ENCODE results near the gene HGFAC. TPM values are rescaled to one million over a fixed set of nuclear protein-coding genes. Genes with fewer than 3 reads are reported as not detected.

The HGFAC gene
- polyA plus RNA-seq, 12 donors, result 0.46 to 1.4 (median 1.1) TPM; not detected in 2

DNA sequence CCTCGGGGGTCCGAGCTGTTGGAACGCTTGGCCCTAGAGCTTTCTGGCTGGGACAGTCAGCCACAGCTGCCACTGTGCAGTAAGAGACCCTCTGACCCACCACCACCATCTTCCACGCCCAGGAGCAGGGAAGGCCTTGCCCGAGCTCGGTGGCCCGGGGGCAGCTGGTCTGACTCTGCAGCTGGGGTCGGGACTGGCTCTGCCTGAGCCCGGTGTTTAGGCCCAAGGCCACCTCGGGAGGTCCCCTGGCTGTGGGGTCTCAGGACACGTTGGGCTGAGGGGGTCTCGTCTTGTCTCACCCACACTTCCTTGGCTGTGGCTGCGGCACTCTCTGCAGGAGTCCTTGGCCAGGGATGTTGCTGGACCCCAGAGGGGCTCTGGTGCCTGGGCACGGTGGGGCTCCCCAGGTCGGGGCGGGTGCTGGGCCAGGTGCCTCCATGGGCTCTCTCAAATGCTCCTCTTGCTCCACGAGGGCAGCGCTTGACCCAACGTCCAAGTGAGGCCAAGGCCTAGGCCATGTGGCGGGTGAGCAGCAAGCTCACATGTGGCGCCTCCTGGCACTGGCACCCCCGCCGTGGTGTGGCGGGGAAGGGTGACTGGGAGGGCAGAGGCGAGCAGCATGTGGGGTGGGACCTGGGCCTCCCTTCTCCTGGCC lies 44.2 kb downstream of the HGFAC start:
- DNase-seq, result no peak

DNA sequence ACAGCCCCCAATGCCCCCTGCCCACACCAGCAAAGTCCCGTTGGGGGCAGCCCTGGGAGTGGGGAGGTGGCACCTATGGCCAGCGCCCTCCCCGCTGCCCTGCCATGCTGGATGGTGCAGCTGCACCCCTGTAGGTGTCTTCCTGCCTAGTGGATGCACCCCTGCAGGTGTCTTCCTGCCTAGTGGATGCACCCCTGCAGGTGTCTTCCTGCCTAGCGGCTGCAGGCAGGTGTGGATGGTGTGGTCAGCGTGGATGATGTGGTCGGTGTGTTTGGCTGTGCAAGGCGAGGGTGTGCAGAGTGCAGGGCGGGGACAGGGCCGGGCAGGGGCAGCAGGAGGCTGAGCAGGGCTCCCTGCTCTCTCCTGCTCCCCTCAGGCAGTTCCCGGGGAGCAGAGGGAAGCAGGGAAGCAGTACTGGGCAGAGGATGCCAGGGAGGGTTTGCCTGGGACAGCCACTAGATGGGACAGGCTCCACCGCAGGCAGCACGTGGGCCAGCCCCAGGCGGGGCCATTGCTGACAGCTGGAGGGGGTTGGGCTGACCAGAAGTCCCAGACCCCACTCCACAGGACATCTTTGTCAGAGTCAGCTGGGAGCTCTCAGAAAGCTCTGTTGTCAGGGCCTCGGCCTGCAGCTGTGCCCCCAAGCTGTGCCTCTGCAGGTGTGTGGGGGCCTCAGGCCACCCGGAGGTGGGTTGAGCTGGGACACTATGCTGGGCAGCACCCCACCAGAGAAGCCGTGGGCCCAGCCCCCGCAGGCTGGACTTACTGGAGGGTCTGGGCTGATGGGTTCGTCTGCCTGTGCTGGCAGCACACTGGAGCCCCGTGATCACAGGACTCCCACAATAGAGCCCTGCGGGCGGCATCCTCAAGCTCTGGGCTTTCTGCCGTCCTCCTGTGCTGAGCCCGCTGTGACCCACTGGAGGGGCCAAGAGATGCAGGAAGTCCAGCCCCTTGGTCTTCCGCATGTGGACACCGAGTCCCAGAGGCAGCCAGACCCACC lies 45.1 kb downstream of the HGFAC start:
- DNase-seq, result no peak

DNA sequence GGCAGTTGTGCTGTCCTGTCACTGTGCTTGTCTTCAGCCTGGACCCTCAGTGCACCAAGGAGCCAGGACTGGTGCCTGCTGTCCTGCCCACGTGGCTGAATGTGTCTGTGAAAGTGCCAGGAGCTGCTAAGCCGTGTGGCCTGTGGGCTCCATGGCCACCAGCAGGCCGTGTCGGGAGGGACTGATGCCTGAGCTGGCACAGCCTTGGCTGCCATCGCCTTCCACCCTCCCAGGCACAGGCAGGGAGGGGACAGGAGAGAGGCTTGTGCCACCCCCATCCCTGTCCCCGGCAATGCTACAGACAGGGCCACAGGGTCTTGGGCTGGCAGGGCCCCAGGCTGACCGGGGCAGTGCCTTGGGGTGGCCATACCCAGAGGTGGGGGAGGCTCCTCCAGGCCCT lies 46.1 kb downstream of the HGFAC start:
- DNase-seq, result no peak

DNA sequence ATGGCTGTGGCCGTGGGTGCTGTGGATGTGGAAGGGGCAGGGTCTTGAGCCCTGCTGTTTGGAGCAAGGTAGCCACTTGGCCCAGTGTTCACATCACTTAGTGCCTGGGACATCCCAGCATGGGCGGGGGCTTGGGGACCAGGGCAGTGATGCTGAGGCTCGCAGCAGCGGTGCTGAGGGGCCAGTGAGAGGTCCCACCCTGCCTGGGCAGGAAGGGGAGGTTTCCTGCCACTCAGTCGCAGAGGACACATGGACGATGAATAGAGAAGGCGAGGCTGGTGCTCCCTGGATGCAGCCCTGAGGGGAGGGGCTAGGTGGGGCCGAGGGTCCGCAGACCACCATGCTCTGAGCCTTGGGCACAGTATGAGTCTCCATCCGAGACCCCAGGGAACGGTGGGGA lies 47.1 kb downstream of the HGFAC start:
- DNase-seq, result no peak

DNA sequence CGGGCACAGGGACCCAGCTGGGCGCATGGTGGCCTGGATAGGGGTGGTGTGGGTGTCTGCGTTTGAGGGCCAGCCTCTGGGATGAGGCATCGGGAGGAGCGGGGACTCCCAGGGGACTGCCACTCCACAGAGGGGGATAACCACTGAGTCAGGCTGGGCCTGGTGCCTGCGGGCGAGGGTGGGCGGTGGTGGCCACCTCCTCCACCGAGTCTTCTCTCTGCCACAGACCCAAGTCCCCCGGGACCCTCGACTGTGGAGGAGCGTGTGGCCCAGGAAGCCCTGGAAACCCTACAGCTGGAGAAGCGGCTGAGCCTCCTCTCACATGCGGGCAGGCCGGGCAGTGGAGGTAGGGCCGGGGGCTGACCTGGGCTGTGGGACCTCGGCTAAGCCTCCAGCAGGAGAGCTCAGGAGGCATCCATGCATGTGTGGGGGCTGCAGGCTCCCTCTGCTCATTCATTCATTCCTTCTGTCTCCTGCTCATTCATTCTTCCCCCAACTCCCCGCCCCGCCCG lies 47.7 kb downstream of the HGFAC start:
- DNase-seq, result no peak

DNA sequence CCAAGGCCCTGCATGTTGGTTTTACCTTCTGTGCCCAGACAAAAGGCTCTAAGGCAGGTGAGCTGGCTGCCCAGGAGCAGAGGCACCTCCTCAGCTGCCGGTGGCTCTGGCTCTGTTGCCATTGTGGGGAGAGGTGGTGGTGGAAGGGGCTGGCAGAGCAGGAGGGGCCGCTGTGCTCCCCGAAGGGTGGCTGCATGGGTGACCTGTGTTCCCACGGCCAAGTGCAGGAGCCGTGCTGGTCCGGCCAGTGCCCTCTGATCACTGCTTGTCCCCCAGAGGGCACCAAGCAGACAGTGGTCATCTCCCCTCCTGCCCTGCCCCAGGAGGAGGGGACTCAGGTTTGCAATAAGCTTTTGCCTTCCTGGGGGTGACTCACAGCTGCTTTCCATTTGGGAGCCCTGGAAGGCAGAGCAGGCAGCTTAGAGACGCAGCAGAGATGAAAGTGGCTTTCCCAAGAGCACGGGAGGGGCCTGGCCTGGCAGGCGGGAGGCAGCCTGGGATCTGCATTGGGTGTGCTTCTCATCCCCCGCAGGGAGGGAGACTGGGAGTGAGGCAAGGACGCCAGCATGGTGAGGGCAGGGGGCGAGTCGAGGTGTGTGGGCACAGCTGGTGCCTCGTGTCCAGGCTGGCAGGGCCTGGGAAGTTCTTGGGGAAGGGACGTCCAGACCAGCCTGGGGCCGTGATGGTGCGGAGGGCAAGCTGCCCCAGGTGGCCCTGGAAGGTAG lies 50.1 kb downstream of the HGFAC start:
- DNase-seq, result no peak

DNA sequence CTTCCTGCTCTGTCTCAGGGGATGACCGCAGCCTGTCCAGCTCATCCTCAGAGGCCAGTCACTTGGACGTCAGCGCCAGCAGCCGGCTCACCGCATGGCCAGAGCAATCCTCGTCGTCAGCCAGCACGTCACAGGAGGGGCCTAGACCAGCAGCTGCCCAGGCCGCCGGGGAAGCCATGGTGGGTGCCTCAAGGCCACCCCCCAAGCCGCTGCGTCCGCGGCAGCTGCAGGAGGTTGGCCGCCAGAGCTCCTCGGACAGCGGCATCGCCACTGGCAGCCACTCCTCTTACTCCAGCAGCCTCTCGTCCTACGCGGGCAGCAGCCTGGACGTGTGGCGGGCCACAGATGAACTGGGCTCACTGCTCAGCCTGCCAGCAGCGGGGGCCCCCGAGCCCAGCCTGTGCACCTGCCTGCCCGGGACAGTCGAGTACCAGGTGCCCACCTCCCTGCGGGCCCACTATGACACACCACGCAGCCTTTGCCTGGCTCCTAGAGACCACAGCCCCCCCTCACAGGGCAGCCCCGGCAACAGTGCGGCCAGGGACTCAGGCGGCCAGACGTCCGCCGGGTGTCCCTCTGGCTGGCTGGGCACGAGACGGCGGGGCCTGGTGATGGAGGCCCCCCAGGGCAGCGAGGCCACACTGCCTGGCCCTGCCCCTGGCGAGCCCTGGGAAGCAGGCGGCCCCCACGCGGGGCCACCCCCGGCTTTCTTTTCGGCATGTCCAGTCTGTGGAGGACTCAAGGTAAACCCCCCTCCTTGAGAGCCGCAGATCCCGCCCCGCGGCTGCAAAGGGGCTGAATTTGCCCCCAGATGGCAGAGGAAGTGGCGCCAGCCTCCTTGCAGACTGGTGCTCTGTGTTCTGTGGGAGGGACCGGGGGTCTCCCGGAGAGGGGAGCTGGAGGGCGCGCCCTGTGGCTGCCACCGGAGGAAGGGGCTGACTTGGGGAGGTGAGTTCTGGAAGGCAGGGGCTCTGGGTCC lies 51.3 kb downstream of the HGFAC start:
- DNase-seq, result no peak

DNA sequence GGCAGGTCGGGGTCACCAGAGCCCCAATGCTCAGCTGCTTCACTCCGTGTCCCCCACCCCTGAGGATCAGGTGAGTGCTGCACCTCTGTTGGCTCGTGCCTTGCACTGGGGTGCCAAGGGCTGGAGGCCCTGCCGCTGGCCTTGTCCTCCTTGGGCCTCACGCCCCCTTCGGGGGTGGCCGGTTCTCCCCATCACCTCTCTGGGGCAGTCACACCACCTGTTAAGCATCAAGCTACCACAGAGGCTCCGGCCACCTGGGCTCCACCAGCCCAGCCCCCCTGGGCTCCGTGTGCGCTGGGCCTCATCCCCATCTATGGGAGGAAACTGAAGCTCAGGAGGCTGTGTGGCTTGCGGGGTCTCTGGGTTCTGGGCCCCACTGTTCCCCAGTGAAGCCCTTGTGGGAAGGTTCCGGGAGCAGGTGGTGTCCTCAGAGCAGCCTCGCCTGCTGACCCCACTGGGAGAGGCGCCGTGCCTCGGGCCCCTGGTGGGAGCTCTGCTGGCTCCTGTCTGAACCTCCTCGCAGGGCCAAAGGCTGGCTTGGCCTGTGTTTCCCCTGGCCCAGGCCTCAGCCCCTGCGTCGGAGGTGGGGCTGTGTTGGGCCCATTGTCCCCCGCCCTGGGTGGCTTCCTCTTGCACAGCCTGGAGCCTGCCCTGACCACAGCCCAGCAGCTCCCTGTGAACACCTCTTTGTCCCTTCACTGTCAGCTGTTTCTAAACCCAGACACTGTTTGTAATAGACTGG lies 52.1 kb downstream of the HGFAC start:
- DNase-seq, result no peak

DNA sequence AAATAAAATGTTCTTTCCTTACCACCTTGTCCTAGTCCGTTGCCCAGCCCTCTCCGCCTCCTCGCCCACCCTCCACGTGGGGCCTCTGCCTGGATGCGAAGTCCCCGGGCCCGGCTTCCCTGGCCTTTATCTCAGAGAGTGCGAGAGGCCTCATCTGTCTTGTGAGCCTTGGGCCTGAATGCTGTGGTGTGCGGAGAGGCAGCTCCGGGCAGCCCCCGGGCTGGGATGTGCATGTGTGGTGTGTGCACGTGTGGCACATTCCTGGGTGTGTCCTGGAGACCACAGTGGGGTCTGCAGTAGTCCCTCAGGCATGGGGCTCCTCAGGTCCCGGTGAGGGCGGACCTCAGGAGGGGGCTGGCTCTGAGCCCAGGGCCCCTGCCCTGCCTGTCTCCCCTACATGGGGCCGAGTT lies 52.7 kb downstream of the HGFAC start:
- DNase-seq, result no peak

DNA sequence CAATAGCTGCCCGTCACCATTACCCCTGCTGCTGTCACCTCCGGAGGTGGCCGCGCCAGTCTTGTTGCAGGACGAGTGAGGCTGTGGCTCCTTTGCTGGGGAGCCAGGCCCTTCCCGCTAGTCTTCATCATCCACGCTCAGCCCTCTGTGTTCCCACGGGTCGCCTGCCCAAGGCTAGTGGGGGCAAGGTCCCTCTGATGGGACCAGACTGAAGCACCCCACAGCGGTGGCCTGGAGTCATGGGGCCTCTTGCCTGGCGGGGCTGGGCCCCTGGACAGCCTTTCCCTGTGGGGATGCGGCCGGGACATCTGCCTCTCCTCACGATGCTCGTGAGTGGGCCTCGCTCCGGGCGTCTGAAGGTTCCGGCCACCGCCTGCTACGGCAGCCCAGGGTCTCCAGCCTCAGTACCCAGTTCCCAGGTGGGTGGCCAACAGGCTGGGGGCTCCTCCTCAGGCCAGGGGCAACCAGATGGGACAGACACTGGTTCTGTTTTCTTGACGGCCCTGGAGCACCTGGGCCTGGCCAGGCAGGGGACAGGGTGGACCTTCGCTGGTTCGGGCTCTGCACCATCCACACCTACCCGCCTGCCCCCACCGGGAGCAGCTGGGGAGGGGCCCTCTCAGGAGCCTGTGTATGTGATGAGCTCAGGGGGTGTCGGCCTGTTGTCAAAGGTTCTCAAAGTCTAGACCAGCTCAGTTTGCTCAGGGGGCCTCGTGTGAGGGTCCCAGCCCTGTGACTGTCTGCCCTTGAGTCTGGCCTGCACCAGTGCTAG lies 53.6 kb downstream of the HGFAC start:
- no peak for DNase-seq

DNA sequence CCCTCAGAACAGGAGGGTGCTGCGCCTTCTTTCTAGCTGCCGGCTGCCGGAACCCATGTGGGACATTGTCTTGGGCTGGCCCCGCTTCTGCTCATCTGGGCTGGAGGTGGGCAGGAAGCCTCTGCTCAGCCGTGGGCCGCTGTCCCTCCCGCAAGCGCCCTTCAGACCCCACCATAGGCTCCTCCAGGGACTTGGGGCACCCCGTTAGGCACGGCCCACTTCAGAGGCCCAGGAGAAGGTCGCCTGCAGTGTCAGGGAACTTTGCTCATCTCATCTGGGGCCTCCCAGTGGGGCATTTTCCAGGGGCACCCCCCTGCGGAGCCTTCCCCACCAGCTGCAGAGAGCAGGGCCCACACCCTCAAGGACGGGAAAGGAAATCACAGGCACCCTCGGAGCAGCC lies 54.3 kb downstream of the HGFAC start:
- no peak for DNase-seq

DNA sequence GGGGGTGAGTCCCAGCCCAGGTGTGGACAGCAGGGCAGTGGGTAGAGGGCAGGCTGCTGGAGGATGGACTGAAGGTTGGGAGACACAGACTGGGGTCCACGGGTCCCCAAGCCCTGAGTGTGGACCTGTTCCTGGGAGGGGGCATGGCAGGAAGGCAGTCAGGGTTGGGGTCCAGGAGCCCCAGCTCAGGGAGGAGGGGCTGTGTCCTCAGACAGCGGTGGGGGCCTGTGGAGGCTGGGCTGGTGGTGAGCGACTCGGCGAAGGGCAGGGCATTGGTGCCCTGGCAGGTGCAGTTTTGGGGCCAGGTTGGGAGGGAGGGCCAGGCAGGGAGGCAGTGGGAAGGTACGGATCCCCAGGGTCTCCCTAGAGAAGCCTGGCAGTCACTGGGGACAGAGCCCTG lies 55.3 kb downstream of the HGFAC start:
- no peak for DNase-seq

DNA sequence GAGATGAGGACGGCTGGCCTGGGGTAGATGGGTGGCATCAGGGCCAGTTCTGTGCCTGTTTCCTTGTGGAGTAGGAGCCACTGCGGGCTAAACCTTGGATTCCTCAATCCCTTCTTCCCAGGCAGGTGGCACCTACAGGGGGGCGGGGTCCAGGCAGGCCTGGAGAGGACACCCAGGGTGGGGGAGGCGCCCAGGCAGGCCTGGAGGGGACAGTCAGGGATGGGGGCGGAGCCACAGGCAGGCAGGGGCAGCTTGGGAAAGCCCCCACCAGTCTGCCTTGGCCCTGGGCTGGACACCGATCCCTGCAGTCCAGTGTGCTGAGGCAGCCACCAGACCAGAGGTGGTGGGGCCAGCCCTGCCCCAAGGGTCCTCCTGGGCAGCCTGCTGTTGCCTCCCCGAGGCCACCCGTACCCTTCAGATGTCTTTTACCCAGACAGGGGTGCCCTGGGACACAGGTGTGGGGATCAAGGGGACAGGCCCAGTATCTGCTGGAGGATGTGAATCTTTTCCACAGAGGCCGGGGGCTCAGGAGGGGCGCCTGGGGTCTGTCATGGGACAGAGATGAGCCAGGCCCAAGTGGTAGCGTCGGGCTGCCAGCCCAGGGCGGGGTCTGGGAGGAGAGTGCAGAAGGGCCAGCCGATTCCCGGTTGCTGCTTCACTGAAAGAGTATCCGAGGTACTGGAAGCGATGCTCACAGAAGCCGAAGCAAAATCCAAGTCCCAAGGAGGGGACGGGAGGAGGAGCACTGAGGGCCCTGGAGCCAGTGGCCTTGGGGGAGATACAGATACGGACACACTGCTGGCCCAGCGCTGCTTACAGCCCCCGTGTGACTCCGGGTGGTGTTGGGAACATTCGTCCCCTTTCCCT lies 56.0 kb downstream of the HGFAC start:
- no peak for DNase-seq

DNA sequence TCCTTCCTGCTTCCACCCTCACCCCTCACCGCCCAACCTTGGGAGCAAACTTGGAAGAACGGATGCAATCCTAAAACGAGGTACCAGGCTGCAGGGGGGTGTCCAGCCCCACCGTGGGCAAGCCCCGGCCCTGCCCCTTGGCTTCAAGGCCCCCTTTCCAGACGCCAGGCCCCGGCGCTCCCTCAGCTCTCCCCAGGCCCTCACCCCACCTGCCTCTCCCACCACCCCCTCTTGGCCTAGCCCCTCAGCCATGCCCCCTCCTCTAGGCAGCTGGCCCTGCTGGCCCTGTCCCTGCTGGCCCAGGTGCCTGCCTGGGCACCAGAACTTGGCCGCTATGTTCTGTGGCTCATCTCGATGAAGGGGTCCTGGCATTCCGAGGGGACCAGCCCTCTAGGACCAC lies 56.6 kb downstream of the HGFAC start:
- no peak for DNase-seq

All from muscle of arm (tissue), 12 donors.